Forelimb muscle (tissue), 1 donor: Measurements from ENCODE around the gene ANKRD53. TPM values are rescaled to one million over a fixed set of nuclear protein-coding genes. Genes with fewer than 3 reads are reported as not detected.

Source experiments
- DNase-seq: peaks from one replicate; pipeline ENCODE4 v3.0.0-alpha.2; 2013; ENCODE audit warnings: low read depth
- polyA plus RNA-seq: library from polyadenylated mRNA; unstranded; fragments of 120-200 nt; gene quantifications from one replicate; pipeline ENCODE4 v1.2.1, GENCODE V29; 2013; ENCODE audit not compliant: insufficient read length

The ANKRD53 gene
- polyA plus RNA-seq = 1.6 TPM

GRCh38 chr2:70978341-70979179, at the start of gene ANKRD53:
ANKRD53 (plus strand) TSS chr2:70978630; CDS start chr2:70978646, 16 bp downstream.
- DNase-seq = no peak

GRCh38 chr2:70930371-70931329, 47.8 kb upstream of the ANKRD53 start:
- DNase-seq = no peak

- DNase-seq = no peak
Observed at GRCh38 chr2:70931376-70932000, 46.9 kb upstream of the ANKRD53 start.

- no peak for DNase-seq
Observed at GRCh38 chr2:70932631-70933230, 45.7 kb upstream of the ANKRD53 start.

GRCh38 chr2:70934981-70935380, 43.4 kb upstream of the ANKRD53 start:
- no peak for DNase-seq

GRCh38 chr2:70935468-70936164, 42.8 kb upstream of the ANKRD53 start, which contains the start of gene ATP6V1B1:
ATP6V1B1 (plus strand) TSS chr2:70935900; CDS start chr2:70935955, 55 bp downstream.
- no peak for DNase-seq

- no peak for DNase-seq
Observed at GRCh38 chr2:70936165-70936978, 42.1 kb upstream of the ANKRD53 start.

- DNase-seq = no peak
Observed at GRCh38 chr2:70936979-70937811, 41.2 kb upstream of the ANKRD53 start.

- DNase-seq = no peak
Observed at GRCh38 chr2:70937866-70938585, 40.4 kb upstream of the ANKRD53 start.

- DNase-seq = no peak
Observed at GRCh38 chr2:70938586-70938950, 39.9 kb upstream of the ANKRD53 start.

GRCh38 chr2:70939001-70939838, 39.2 kb upstream of the ANKRD53 start:
- no peak for DNase-seq

- DNase-seq = no peak
Observed at GRCh38 chr2:70939839-70940580, 38.4 kb upstream of the ANKRD53 start.

GRCh38 chr2:70941186-70941585, 37.2 kb upstream of the ANKRD53 start:
- DNase-seq = no peak

- no peak for DNase-seq
Observed at GRCh38 chr2:70941701-70942100, 36.7 kb upstream of the ANKRD53 start.

GRCh38 chr2:70942396-70943204, 35.8 kb upstream of the ANKRD53 start:
- DNase-seq = no peak
